Breast epithelium (tissue), 4 donors: Measurements from ENCODE around the gene APOC1. TPM values are rescaled to one million over a fixed set of nuclear protein-coding genes. Genes with fewer than 3 reads are reported as not detected.
"Not testable (repeated sequence)": the region's sequence is repeated elsewhere in the genome, so short reads cannot be mapped to it uniquely, and the experiment has no call there.

ENCODE experiments used
- DNase-seq, 2 donors: peaks; one replicate each; pipeline ENCODE4 v3.0.0-alpha.2; 2019; ENCODE audit warnings: low spot score in 2 of 2
- H3K27ac ChIP-seq, 2 donors: fragments of 200-600 bp; sonication (generic) in 1 of 2; one replicate each; pipeline ENCODE4 v1.5.1; 2016 to 2019; ENCODE audit warnings: mild to moderate bottlenecking in 1 of 2
- H3K27me3 ChIP-seq, 2 donors: fragments of 200-600 bp; sonication (generic) in 1 of 2; one replicate each; pipeline versions ENCODE4 v1.5.1 to v1.6.0; 2017 to 2019; ENCODE audit warnings: control low read depth in 1 of 2, mild to moderate bottlenecking in 1 of 2
- H3K36me3 ChIP-seq: fragments of 200-600 bp; one replicate; pipeline ENCODE4 v1.5.1; 2019
- H3K4me1 ChIP-seq, 2 donors: fragments of 200-600 bp; sonication (generic); one replicate each; pipeline ENCODE4 v1.5.1; 2016 to 2019; ENCODE audit warnings: control low read depth in 1 of 2
- H3K4me3 ChIP-seq, 3 donors: fragments of 200-600 bp; sonication (generic); 1 replicate in 2 of 3; 2 replicates in 1 of 3; pipeline ENCODE4 v1.5.1; 2016 to 2019; ENCODE audit warnings: mild to moderate bottlenecking in 3 of 3, moderate library complexity in 2 of 3
- H3K9me3 ChIP-seq, 2 donors: fragments of 200-600 bp; sonication (generic) in 1 of 2; one replicate each; pipeline ENCODE4 v1.5.1; 2016 to 2019; ENCODE audit warnings: control low read depth in 1 of 2
- CTCF ChIP-seq, 3 donors: fragments of 450-650 bp; IDR thresholded peaks; one replicate each; pipeline ENCODE4 v1.5.1; 2016 to 2017; ENCODE audit warnings: antibody characterized with exemption in 3 of 3, mild to moderate bottlenecking in 3 of 3, moderate library complexity in 3 of 3
- POLR2A ChIP-seq: fragments of 450-650 bp; IDR thresholded peaks from one replicate; pipeline ENCODE4 v1.6.1; 2016; ENCODE audit warnings: antibody characterized with exemption, mild to moderate bottlenecking, moderate library complexity
- POLR2AphosphoS5 ChIP-seq, 3 donors: sonication (generic); formaldehyde crosslinking; IDR thresholded peaks; one replicate each; pipeline ENCODE4 v1.6.1; 2017; ENCODE audit warnings: antibody characterized with exemption in 3 of 3
- intact Hi-C: fragments of 100-400 bp; cut with DNase I; formaldehyde crosslinking; loops from one replicate; pipeline ENCODE4 v1.15.1; 2023; ENCODE audit warnings: low total_unique reads
- total RNA-seq, 3 donors: library from RNA; depleted of rRNA; stranded (reverse); fragments of >200 nt; gene quantifications; one replicate each; pipeline ENCODE4 v1.1.0, GENCODE V29; 2016

APOC1 gene
- 100 to 1,000 TPM in 1 of 3 donors, 10 to 100 TPM in 2; 59.0 to 285 (median 78.7) TPM for total RNA-seq

GRCh38 chr19:44914433-44915206, at the start of gene APOC1:
TSS of gene APOC1 (plus strand) at chr19:44914608. CDS start at chr19:44914892, 284 bp downstream.
- DNase-seq = peak; percentile 84 to 86
- H3K27me3 ChIP-seq, H3K4me1 ChIP-seq, H3K9me3 ChIP-seq, H3K36me3 ChIP-seq, intact Hi-C loops: not testable (repeated sequence)
- Histone ChIP-seq H3K4me3 (peak within 1 kb of the TSS; percentile 43 to 68 (median 56)), H3K27ac (peak within 1 kb of the TSS; percentile 74 to 85)

- no peak for TF ChIP-seq POLR2A
- TF ChIP-seq CTCF (IDR thresholded peaks at IDR 0.05) = no peak
- no peak for TF ChIP-seq POLR2AphosphoS5 (IDR thresholded peaks at IDR 0.05)
These were observed 49.1 kb upstream of the APOC1 start for GRCh38 chr19:44865196-44865767.

GRCh38 chr19:44866664-44867063, 47.7 kb upstream of the APOC1 start:
- TF ChIP-seq POLR2AphosphoS5 (IDR thresholded peaks at IDR 0.05) = no peak
- TF ChIP-seq POLR2A = no peak
- no peak for TF ChIP-seq CTCF (IDR thresholded peaks at IDR 0.05)
- Histone ChIP-seq H3K4me3 (no peak overlapping the region), H3K4me1 (no peaks in the 10 kb centered on the region), H3K36me3 (no peaks in the 10 kb centered on the region), H3K27ac (peak overlapping the region in 1 of 2 donors; percentile 28), H3K9me3 (no peaks in the 10 kb centered on the region), H3K27me3 (no peaks in the 10 kb centered on the region)
- no peak for DNase-seq
- intact Hi-C loops = no loop called here

More at GRCh38 chr19:44865196-44865767, 49.1 kb upstream of the APOC1 start:
- no peak for DNase-seq
- intact Hi-C loops = no loop called here
- H3K27ac ChIP-seq = peak overlapping the region in 1 of 2 donors; percentile 28
- H3K36me3 ChIP-seq = no peaks in the 10 kb centered on the region
- H3K4me1 ChIP-seq = no peaks in the 10 kb centered on the region
- H3K4me3 ChIP-seq = no peak overlapping the region
- H3K9me3 ChIP-seq = no peaks in the 10 kb centered on the region
- H3K27me3 ChIP-seq = no peaks in the 10 kb centered on the region

- Histone ChIP-seq H3K4me1 (no peaks in the 10 kb centered on the region), H3K27me3 (no peaks in the 10 kb centered on the region), H3K9me3 (no peaks in the 10 kb centered on the region), H3K4me3 (no peak overlapping the region), H3K36me3 (no peaks in the 10 kb centered on the region), H3K27ac (peak overlapping the region in 1 of 2 donors; percentile 34)
- TF ChIP-seq POLR2AphosphoS5 (IDR thresholded peaks at IDR 0.05) = no peak
- TF ChIP-seq POLR2A = no peak
- no peak for TF ChIP-seq CTCF (IDR thresholded peaks at IDR 0.05)
- DNase-seq = no peak
- intact Hi-C loops = no loop called here
These were observed 46.8 kb upstream of the APOC1 start for GRCh38 chr19:44867578-44867977.

- H3K36me3 ChIP-seq = no peaks in the 10 kb centered on the region
These were observed 44.5 kb upstream of the APOC1 start for GRCh38 chr19:44869733-44870470.

More at GRCh38 chr19:44869733-44870470, 44.5 kb upstream of the APOC1 start:
- Histone ChIP-seq H3K4me1 (no peaks in the 10 kb centered on the region), H3K27me3 (no peaks in the 10 kb centered on the region), H3K9me3 (no peaks in the 10 kb centered on the region), H3K4me3 (no peak overlapping the region), H3K27ac (peak overlapping the region in 1 of 2 donors; percentile 85)
- intact Hi-C loops = no loop called here
- no peak for DNase-seq
- TF ChIP-seq CTCF (IDR thresholded peaks at IDR 0.05) (no peak), POLR2A (no peak), POLR2AphosphoS5 (IDR thresholded peaks at IDR 0.05) (no peak)
